ENCODE results near the gene HSPA1A.

HSPA1A gene

GRCh38 chr6:31815025-31815838 lies at the start of gene HSPA1A, which contains the start of gene HSPA1L:
TSS of gene HSPA1A (plus strand) at chr6:31815543. CDS start at chr6:31815757, 214 bp downstream.
TSS of gene HSPA1L (minus strand) at chr6:31815283. CDS start at chr6:31811972, 3,311 bp downstream.
- DNase-seq, result peak; percentile 21

- DNase-seq, result no peak
Observed at GRCh38 chr6:31765559-31765909, 49.8 kb upstream of the HSPA1A start.

DNA sequence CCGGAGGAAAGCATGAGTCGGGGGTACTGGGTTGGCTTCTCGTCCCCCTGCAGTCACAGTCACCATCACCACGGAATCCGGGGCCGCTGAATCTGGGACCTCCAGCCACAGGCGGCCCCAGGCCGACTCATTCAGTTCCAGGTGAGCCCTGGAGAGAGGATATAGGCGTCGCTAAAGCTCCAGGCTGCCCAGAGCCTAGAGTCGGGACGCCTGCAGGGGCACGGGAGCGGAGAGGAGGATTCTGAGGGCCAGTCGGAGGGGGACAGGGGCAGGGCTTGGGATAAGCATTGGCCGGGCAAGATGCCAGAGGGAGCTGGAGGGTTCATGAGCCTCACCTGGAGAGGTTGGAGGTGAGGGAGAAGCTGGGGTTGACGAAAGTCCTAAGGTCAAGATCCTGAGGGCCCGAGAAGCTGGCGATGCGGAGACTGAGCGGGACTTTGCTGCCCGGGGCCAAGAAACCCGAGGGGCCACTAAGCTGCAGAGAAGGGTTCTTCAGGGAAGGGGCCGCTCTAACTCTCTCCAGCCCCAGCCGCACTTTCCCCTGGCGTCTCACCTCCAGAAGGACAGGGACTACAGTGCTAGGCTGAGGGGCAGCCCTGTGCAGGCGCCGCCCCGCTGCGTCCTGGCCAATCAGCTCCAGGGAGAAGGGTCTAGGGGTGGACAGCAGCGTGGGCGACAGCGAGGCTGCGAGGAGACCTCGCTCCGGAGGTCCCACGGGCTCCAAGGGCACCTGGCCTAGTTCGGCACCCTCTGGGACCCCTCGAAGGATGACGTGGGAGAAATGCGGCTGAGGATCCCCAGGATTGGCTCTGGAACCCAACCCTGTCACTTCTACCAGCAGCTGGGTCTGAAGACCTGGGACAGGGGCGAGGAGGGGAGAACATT lies 49.2 kb upstream of the HSPA1A start:
- no peak for DNase-seq

- DNase-seq, result no peak
Observed at GRCh38 chr6:31767096-31767645, 48.2 kb upstream of the HSPA1A start.

DNA sequence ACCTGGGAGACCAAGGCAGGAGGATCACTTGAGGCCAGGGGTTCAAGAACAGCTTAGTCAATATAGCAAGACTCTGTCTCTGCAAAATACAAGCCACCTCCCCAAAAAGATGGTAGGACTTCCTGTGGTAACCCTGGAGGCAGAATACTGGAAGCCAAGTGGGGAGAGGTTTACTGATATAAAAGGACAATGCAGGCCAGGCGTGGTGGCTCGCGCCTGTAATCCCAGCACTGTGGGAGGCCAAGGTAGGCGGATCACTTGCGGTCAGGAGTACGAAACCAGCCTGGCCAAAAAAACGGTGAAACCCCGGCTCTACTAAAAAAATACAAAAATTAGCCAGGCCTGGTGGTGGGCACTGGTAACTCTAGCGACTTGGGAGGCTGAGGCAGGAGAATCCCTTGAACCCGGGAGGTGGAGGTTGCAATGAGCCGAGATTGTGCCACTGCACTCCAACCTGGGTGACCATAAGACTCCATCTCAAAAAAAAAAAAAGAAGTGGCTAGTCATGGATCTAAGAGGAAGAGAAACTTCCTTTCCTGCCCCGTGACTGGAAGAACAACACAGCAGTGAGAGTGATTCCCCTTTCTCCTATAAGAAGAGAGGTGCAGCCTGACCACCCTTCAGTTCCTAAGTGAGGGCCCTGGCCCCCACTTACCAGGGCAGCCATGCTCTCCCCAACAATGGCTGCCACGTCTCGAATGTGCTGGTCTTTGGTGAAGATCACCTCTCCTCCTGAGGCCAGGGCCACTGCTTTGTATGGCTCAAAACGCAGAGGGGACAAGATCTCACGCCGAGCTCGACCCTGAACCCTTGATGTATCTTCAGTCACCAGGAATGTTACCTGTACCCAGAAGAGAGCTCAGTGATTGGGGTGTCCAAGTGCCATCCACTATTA lies 46.7 kb upstream of the HSPA1A start:
- DNase-seq, result no peak

GRCh38 chr6:31769684-31770371 lies 45.5 kb upstream of the HSPA1A start:
- peak; percentile 84 for DNase-seq

DNA sequence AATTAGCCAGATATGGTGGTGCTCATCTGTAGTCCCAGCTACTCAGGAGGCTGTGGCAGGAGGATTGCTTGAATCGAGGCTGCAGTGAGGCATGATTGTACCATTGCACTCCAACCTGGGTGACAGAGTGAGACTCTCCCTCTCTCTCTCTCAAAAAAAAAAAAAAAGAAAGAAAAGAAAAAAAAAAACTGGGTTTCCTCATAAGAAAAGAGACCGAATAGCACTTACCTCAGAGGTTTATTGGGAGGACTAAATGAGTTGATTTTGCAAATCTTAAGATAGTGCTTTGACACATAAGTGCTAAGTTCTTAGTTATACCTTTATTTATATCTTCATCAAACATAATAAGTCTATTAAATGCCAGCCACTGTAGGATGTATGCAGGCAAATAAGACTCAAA lies 44.5 kb upstream of the HSPA1A start:
- DNase-seq, result no peak

DNA sequence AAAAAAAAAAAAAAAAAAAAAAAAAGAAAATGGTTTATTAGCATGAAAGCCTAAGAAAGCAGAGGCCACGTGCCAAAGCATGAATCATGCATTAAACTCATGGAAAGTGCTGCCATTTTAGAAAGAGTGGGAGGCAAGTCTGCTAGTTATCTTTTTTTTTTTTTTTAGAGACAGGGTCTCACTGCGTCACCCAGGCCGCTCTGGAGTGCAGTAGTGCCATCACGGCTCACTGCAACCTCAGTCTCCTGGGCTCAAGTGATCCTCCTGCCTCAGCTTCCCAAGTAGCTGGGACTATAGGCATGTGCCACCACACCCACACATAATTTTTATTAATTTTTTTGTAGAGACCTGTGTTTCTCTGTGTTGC lies 43.4 kb upstream of the HSPA1A start:
- no peak for DNase-seq

DNA sequence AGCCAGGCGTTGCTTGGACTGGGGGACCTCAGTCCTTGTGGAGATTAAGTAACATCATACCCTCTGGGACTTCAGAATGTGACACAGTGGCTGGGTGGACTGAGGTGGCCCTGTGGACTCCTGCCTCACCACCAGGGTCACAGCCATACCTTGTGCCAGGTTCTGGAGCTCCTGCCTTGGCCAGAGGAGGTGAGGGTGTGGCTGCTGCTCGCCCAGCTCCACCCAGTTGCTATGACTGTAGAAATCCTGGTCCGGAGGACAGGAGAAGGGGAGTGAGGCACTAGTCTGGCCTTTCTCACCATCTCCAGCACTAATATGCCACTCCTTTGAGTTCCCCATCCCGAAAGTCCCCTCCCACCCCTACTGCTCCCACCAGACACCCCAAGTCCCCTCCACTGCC lies 40.2 kb upstream of the HSPA1A start:
- peak; percentile 41 for DNase-seq

DNA sequence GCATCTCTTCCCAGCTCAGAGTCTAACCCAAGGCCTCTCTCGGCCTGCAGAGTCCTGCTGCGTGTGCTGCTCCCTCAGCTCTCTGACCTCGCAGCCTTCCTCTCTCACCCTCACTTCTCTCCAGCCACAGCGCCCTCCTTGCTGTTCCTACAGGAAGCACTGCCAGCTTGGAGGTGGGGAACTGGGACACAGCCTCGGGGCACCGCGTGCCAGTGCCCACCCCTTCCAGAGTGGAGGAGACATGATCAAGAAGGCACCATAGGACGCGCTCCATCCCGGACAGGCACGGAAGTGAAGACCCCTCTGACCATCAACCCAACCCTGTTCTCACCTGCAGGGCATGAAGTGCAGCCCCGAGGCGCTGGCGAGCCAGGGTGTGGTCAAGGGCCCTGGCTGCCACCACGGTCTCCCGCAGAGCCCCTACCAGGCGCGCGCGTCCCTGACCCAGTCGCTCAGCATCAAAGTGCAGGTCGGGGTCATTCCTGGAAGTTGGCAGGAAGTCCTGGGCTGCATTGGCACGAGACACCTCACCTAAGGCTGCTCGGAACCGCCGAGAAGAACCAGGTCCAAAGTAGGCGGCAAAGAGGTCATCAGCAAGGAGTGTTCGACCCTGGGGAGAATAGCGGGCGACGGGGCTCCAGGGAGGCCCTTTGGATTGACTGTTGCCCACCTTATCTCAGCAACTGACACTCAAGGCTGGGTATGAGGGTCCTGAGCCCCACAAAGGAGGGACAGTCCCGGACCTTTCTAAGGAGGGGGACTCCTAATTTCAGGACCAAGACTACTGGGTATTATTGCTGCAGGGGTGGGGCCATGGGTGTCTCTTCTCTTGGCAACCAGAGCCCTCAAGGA lies 39.5 kb upstream of the HSPA1A start:
- DNase-seq, result no peak

DNA sequence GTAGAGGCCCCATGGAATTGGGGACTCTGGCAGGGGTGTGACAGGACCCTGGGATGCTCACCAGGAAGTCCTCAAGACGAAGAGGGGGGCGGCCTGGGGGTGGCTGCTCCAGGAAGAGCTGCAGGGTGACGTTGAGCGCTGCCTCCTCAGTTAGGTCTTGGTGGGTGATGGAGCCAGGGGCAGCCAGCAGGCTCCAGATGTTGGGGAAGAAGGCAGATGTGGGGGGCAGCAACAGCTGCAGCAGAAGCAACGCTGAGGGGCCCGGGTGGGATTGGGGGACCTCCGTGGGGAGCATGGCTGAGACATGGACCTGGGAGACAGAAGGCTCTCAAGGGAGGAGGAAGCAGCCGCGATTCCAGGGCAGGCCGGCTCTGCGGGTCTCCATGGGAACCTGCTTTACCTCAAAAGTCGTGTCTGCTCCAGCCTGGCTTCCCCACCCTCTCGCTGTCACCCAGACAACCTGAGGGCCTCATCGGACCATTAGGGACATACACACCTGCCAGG lies 38.8 kb upstream of the HSPA1A start:
- DNase-seq, result no peak

- peak; percentile 98 for DNase-seq
Observed at GRCh38 chr6:31776989-31777666, 38.2 kb upstream of the HSPA1A start, which contains the start of gene VWA7. TSS of gene VWA7 (minus strand) at chr6:31777328. CDS start at chr6:31776779, 549 bp downstream.

DNA sequence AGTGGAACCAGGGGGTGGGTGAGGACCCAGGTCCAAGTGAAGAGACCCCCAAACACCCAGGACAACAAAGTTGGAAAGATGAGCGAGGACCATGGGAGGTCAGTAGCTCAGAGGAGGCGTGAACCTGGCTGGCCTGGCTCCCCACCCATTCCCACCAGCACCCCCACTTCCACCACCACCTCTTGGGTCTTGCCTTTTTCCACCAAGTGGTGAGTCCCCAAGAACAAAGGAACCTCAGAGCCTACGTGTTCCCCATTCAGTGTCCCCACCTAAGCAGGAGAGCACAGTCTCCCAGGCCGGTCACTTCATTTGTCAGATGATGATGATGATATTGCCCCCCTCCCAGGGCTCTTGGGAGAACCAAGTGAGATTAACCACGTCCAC lies 37.7 kb upstream of the HSPA1A start:
- no peak for DNase-seq

DNA sequence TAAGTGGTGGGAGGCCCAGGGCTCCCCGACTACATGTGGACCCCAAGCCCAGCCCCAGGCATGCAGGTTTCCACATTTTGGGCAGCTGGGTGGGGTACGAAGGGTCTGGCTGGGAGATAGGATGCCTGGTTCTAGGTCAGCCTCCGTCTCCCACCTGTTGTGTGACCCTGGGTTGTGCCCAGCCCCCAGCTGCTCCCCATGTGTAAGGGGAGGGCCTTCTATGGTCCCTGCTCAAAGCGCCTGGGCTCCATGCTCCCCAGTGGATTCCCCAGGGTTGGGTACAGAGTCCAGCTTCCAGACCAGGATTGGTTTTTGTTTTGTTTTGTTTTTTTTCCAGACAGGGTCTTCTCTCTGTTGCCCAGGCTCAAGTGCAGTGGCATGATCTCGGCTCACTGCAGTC lies 37.1 kb upstream of the HSPA1A start:
- DNase-seq, result no peak

DNA sequence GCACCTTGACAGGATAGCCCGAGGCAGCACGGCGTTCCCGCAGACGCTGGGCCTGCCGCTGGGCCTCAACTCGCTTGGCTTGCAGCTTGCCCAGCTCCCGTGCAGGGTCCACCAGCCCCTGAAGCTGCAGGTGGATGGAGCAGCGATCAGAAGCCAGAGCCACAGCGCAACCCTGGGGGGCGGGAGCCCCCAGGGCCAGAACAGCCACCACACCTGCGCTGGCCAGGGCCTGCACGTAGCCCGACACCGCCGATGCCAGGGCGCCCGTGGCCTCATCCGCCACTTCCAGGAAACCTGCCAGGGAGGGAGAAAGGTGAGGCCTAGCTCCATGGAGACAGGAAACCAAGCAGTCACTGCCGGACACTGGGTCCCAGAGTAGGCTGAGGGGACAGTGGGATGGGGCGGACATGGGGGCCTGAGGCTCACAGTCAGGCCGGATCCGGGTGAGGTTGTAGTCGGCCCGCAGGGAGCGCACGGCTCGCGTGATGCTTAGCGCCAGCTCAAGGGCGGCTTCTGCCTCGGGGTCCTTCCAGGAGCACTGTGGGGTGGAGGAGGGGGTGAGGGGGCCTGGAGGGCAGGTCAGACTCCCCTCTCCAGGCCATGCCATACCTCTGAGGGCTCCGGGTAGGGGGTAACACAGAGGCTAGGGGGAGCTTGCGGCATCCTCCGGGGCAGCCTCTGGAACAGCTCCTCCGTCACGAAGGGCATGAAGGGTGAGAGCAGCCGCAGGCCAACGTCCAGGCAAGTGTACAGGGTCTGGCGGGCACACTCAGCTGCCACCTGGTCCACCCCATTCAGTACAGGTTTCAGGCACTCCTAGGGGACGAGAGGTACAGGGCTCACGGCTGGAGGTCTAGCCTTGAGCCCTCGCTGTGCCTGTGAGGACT lies 36.1 kb upstream of the HSPA1A start:
- DNase-seq, result no peak

- DNase-seq, result no peak
Observed at GRCh38 chr6:31779908-31780307, 35.4 kb upstream of the HSPA1A start.

DNA sequence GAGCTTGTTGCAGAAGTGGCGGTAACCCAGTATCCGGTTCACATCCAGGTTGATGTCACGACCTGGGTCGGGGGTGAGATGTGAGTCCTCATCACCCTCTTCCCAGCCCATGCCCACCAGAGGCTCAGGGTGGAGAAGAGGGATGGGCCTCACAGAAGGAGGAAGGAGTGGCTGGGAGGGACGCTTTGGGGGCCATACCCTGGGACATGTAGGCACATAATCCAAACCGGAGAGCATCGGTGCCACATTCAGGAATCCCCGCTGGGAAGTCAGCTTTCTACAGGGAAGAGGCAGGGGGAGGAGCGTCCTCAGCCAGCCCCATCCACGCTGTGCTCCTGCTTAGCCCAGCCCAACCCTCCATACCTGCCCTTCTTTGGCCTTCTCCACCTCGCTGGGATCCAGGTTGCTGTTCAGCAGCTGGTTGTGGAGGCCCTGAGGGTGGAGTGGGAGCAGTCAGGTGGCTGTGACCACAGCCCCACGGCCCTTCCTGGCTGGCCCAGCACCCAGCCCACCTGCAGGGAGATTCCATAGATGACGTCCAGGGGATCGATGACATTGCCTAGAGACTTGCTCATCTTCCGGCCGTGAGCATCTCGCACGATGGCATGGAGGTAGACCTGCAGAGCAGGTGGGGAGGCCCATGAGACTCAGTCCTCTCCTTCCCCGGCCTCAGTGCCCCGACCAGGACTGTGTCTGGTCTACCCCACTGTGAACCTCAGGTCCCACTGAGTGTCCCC lies 34.7 kb upstream of the HSPA1A start:
- DNase-seq, result no peak

Data from RPMI8226 (cell line).